HG03439 (cell line): ENCODE measurements around the gene FAM174C.
"Not testable (repeated sequence)": the region's sequence is repeated elsewhere in the genome, so short reads cannot be mapped to it uniquely, and the experiment has no call there.

ENCODE experiments used
- ATAC-seq: cut with Tn5 transposase; IDR thresholded peaks from one replicate; pipeline ENCODE4 v1.9.1; 2021; ENCODE audit warnings: mild to moderate bottlenecking, moderate library complexity; ENCODE audit not compliant: unreplicated experiment

The FAM174C gene

GRCh38 chr19:1237027-1237659 lies 38.2 kb upstream of the FAM174C start:
- no peak for ATAC-seq

DNA sequence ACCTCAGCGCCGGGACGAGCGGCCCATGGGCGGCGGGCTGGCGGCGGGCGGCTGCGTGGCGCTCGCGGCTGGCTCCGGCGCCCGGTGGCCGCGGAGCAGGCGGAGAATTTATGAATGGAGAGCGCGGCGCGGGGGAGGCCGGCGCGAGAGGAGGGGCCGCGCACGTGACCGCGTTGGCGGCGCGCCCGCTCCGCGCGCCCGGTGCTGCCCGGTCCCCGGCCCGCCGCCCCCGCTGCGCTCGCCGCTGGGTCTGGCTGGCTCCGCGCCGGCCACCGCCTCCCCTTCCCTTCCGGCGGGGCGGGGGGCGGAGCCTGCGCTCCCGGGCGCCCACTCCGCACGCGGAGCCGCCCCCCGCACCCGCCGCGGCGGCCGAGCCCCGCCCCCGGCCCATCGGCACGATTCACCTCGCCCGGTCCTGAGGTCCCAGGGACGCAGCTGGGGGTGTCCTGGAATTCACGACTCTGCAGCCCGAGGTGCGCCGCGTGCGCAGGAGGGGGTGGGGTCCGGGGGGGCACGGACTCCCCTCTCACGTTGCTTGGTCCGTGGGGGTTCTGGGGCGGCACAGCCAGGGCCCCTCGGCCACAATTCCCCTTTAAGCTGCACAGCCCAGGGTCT lies 37.5 kb upstream of the FAM174C start, which contains the start of gene CBARP:
Gene CBARP (minus strand): TSS at position 252 of the 615 bp plus-strand sequence. CDS start 1,905 bp downstream, outside the sequence.
- ATAC-seq = no peak

- no peak for ATAC-seq
These were observed 36.7 kb upstream of the FAM174C start for GRCh38 chr19:1238369-1239303.

DNA sequence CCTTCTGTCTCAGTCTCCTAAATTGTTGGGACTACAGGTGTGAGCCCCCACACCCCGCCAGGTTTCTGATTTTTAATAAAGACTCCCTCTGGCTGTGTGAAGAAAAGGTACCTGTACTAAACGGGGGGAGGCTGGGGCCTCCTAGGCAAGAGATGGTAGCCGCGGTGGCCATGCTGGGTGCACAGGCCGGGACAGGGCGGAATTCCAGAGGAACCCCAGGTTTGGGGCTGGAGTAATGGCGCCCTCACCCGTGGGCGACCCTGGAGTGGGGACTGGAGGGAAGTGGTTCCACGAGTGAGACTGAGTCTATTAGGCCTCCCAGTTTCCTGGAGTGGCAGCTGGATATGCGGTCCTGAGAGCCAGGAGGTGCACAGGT lies 35.9 kb upstream of the FAM174C start:
- no peak for ATAC-seq

- ATAC-seq = peak; percentile 35
These were observed 35.3 kb upstream of the FAM174C start for GRCh38 chr19:1239796-1240737.

- ATAC-seq = no peak
These were observed 34.4 kb upstream of the FAM174C start for GRCh38 chr19:1240925-1241324.

DNA sequence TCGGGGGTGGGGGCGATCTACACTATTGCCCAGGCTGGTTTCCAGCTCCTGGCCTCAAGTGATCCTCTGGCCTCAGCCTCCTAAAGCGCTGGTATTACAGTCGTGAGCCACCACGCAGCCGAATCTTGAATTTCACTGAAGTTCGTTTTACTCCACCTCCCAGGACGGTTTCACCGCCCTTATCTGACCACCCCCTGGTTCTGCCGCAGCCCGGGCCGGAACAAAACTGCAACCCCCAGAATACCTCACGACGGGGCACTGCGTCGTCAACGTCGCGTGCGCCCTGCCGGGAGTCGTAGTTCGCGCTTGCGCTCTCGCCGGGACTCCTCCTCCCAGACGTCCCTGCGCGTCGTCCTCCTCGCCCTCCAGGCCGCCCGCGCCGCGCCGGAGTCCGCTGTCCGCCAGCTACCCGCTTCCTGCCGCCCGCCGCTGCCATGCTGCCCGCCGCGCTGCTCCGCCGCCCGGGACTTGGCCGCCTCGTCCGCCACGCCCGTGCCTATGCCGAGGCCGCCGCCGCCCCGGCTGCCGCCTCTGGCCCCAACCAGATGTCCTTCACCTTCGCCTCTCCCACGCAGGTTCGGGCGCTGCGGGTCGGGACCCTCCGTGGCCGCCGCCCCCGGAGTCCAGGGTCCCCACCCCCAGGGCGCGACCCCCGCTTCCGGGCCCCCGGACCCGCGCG lies 33.8 kb upstream of the FAM174C start, which contains the start of gene ATP5F1D:
Gene ATP5F1D (plus strand): TSS at position 335 of the 679 bp plus-strand sequence. CDS start 100 bp downstream, at position 435.
- peak; percentile 48 for ATAC-seq

GRCh38 chr19:1243768-1244692 lies 31.3 kb upstream of the FAM174C start:
- ATAC-seq = no peak

- no peak for ATAC-seq
These were observed 30.5 kb upstream of the FAM174C start for GRCh38 chr19:1244693-1245451.

DNA sequence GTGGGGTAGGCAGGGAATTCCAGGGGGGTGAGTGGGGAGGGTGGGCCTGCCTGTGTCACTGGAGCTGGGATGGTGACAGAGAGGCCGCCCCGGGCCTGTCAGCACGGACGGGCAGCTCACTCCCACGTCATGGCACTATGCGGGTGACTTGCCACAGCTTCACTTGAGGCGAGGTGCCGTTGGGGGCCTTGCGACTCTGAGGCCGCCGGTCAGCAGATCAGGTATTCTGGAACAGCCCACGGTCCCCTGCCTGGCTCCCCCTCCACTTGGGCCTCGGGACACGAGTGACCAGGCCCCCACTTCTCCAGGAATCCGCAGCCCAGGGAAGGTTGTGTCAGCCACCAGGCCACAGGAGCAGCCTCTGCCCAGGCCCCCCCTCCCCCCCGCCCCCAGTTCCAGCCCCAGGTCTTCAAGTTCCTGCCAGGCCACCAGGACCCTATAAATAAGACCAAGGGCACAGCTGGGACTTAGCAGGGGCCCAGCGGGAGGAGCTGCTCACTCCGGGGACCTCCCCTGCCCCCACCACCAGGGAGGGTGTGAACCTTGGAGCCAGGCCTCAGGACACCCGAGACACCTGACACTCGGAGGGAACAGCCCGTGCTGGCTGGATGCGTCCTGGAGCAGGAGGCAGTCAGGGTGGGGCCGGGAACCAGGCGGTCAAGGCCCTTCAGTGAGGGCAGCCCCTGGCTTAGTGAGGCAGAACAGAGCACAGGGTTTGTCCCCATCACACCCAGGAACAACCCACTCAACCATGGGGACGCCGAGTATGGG lies 29.7 kb upstream of the FAM174C start:
- ATAC-seq = no peak

DNA sequence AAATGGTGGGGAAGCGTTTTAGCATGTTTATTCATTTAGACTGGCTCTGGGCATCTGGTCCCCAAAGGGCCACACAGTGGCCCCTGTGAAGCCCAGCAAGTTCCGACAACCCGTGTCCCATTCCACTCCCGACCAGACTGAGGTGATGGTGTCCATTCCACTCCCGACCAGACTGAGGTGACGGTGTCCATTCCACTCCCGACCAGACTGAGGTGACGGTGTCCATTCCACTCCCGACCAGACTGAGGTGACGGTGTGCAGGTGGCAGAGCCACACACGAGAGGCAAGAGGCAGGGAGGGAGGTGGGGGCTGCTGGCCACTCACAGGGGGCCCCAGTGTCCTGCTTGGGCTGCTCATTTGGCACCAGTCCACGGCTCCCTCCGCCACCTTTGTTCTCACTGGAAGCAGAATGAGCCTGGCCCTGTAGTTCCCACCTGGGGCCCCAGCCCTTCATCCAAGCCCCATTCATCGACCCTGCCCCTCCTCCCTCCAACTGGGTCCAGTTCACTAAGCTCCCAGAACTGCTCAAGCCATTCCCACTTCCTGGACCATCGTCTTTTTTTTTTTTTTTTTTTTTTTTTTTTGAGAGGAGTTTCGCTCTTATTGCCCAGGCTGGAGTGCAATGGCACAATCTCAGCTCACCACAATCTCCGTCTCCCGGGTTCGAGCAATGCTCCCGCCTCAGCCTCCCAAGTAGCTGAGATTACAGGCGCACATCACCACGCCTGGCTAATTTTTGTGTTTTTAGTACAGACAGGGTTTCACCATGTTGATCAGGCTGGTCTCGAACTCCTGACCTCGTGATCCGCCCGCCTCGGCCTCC lies 28.9 kb upstream of the FAM174C start:
- ATAC-seq = not testable (repeated sequence)

GRCh38 chr19:1247748-1248138 lies 27.6 kb upstream of the FAM174C start:
- ATAC-seq = no peak

GRCh38 chr19:1248139-1248785 lies 27.1 kb upstream of the FAM174C start, which contains the start of gene MIDN:
TSS of gene MIDN (plus strand) at chr19:1248583. CDS start at chr19:1250297, 1,714 bp downstream.
- ATAC-seq = peak; percentile 7

DNA sequence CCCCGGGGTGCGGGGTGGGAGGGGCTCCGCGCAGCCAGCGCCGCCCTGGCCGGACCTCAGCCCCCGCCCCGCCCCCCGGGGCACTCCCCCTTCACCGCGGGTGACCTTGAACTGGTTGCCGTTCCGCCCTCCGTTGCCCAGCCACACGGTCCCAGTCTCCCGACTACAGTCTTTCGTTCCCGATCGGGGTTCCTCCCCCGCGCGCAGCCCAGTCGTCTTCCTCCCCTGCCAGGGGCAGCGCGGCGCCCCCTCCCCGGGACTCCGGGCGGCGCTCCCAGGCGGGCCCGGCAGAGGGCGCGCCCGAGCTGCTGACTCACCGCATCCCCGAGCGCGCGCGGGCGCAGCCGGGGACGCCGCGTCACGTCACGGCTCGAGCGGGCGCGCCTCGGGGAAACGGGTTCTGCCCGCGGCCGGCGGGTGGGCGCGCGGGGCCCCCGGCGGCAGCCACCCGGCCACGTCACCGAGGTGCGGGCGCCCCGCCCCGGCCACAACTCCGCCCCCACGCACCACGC lies 26.5 kb upstream of the FAM174C start:
- ATAC-seq = peak; percentile 36

GRCh38 chr19:1249298-1249989 lies 25.9 kb upstream of the FAM174C start:
- ATAC-seq = peak; percentile 41
